Neural cell (in vitro differentiated cells): ENCODE results near the gene ARFGEF3. TPM values are rescaled to one million over a fixed set of nuclear protein-coding genes. Genes with fewer than 3 reads are reported as not detected.

Experiments
- H2AFZ ChIP-seq: fragments of 200-600, 300-800 bp; sonication (generic), shearing (Covaris generic); 2 replicates; pipeline ENCODE4 v1.6.0; 2014; ENCODE audit warnings: low read depth, mild to moderate bottlenecking, antibody characterized with exemption, low read length, moderate library complexity
- H3F3A ChIP-seq: fragments of 200-600 bp; shearing (Covaris generic); 2 replicates; pipeline ENCODE4 v1.6.1; 2016; ENCODE audit warnings: mild to moderate bottlenecking, moderate library complexity, mixed read lengths, antibody characterized with exemption, low read length; ENCODE audit not compliant: insufficient read depth, poor library complexity, severe bottlenecking
- H3K27ac ChIP-seq: fragments of 200-600, 300-800 bp; sonication (generic), shearing (Covaris generic); 2 replicates; pipeline ENCODE4 v1.5.1; 2014; ENCODE audit warnings: mild to moderate bottlenecking, low read length, moderate library complexity
- H3K27me3 ChIP-seq: fragments of 300-800, 200-600 bp; sonication (generic), shearing (Covaris generic); 2 replicates; pipeline ENCODE4 v1.6.0; 2014; ENCODE audit warnings: mild to moderate bottlenecking, low read depth, low read length, moderate library complexity; ENCODE audit not compliant: insufficient read depth
- H3K36me3 ChIP-seq: fragments of 300-800, 200-600 bp; sonication (generic), shearing (Covaris generic); 2 replicates; pipeline ENCODE4 v1.5.1; 2014; ENCODE audit warnings: mild to moderate bottlenecking, antibody characterized with exemption, low read length, moderate library complexity; ENCODE audit not compliant: insufficient read depth
- H3K4me2 ChIP-seq: fragments of 300-800, 200-600 bp; sonication (generic), shearing (Covaris generic); 2 replicates; pipeline ENCODE4 v1.6.0; 2014; ENCODE audit warnings: mild to moderate bottlenecking, low read length
- H3K4me3 ChIP-seq: fragments of 300-800, 200-600 bp; sonication (generic), shearing (Covaris generic); 2 replicates; pipeline ENCODE4 v1.5.1; 2014; ENCODE audit warnings: mild to moderate bottlenecking, low read length, moderate library complexity
- H3K79me2 ChIP-seq: fragments of 200-600 bp; shearing (Covaris generic); replicated peaks from 2 replicates; pipeline ENCODE4 v1.6.0; 2014; ENCODE audit warnings: mild to moderate bottlenecking, low read length, moderate library complexity; ENCODE audit not compliant: insufficient read depth
- H3K9ac ChIP-seq: fragments of 300-800, 200-600 bp; sonication (generic), shearing (Covaris generic); 2 replicates; pipeline ENCODE4 v1.6.1; 2016; ENCODE audit warnings: mild to moderate bottlenecking, low read length, mixed read lengths
- H3K9me2 ChIP-seq: fragments of 200-600 bp; shearing (Covaris generic); 2 replicates; pipeline ENCODE4 v1.6.1; 2016; ENCODE audit warnings: mild to moderate bottlenecking, low read length, mixed read lengths; ENCODE audit not compliant: insufficient read depth
- H3K9me3 ChIP-seq: fragments of 200-600, 300-800 bp; sonication (generic), shearing (Covaris generic); 2 replicates; pipeline ENCODE4 v1.6.1; 2016; ENCODE audit warnings: mild to moderate bottlenecking, mixed run types, low read length, moderate library complexity, mixed read lengths
- H4K20me1 ChIP-seq: fragments of 200-600 bp; shearing (Covaris generic); 2 replicates; pipeline ENCODE4 v1.6.1; 2016; ENCODE audit warnings: mild to moderate bottlenecking, mixed run types; ENCODE audit not compliant: insufficient read depth
- EP300 ChIP-seq: fragments of 450-650 bp; conservative IDR thresholded peaks from 2 replicates; pipeline ENCODE4 v1.6.1; 2014; ENCODE audit warnings: antibody characterized with exemption, mild to moderate bottlenecking, moderate library complexity; ENCODE audit not compliant: poor library complexity, severe bottlenecking
- EZH2 ChIP-seq: fragments of 200-600, 300-800 bp; shearing (Covaris generic), sonication (generic); IDR thresholded peaks from 2 replicates; pipeline ENCODE4 v1.6.1; 2014; ENCODE audit warnings: antibody characterized with exemption, low read length, borderline replicate concordance, mild to moderate bottlenecking; ENCODE audit not compliant: insufficient read depth, poor library complexity, severe bottlenecking
- MXI1 ChIP-seq: fragments of 450-650 bp; conservative IDR thresholded peaks from 2 replicates; pipeline ENCODE4 v1.6.1; 2014; ENCODE audit warnings: antibody characterized with exemption, mild to moderate bottlenecking; ENCODE audit not compliant: poor library complexity, severe bottlenecking
- POLR2AphosphoS5 ChIP-seq: IDR thresholded peaks from 2 replicates; pipeline ENCODE4 v1.6.1; 2012
- RAD21 ChIP-seq: fragments of 450-650 bp; conservative IDR thresholded peaks from 2 replicates; pipeline ENCODE4 v1.6.1; 2014; ENCODE audit warnings: antibody characterized with exemption, mild to moderate bottlenecking, moderate library complexity
- REST ChIP-seq: IDR thresholded peaks from 2 replicates; pipeline ENCODE4 v1.6.1; 2012; ENCODE audit warnings: borderline replicate concordance
- SMC3 ChIP-seq: fragments of 450-650 bp; conservative IDR thresholded peaks from 2 replicates; pipeline ENCODE4 v1.6.1; 2014; ENCODE audit warnings: antibody characterized with exemption, mild to moderate bottlenecking, moderate library complexity; ENCODE audit not compliant: poor library complexity
- TAF1 ChIP-seq: IDR thresholded peaks from 2 replicates; pipeline ENCODE4 v1.6.1; 2012; ENCODE audit warnings: low read depth
- polyA plus RNA-seq: library from polyadenylated mRNA; depleted of rRNA; stranded (reverse); fragments of >200 nt; gene quantifications from 2 replicates; pipeline ENCODE4 v1.2.3, GENCODE V29; 2014
- TF ChIP-seq, protein P1 (sequence below): fragments of 450-650 bp; IDR thresholded peaks from 2 replicates; pipeline ENCODE4 v1.5.1; 2014; ENCODE audit warnings: antibody characterized with exemption, mild to moderate bottlenecking, moderate library complexity; ENCODE audit not compliant: poor library complexity, severe bottlenecking

ARFGEF3 gene
- polyA plus RNA-seq, 1 donor from 2014 or later = 4.6 TPM

DNA sequence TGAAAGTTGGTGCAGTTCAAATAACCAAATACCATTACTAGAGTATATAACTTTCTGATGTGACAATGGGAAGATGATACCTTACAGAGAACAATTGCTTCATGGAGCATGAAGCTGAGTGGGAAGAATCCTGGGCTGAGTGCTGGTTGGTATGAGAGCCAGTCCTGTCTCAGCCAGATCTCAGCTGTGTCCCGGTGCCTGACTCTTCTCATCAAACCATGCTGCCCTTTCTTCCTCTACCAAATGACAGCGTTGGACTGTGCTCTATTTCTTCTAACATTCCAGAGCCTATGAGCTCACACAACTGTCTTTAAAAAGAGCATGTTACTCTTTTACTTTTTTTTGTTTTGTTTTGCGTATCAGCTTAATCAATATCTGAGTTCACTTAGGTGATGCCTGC is 84.0 kb downstream of the ARFGEF3 start:
- no peak overlapping the region for H2AFZ ChIP-seq
- H3K4me2 ChIP-seq = no peak overlapping the region
- H3K36me3 ChIP-seq = no peaks in the 10 kb centered on the region
- no peaks in the 10 kb centered on the region for H3K79me2 ChIP-seq
- H3K27me3 ChIP-seq = no peaks in the 10 kb centered on the region
- no peak overlapping the region for H3K27ac ChIP-seq
- no peaks in the 10 kb centered on the region for H3K9me2 ChIP-seq
- H3K9me3 ChIP-seq = no peaks in the 10 kb centered on the region
- TF ChIP-seq POLR2AphosphoS5 (no peak), EZH2 (no peak), EP300 (no peak), SMC3 (no peak), REST (no peak)
- H3K4me3 ChIP-seq = no peak overlapping the region
- no peaks in the 10 kb centered on the region for H3F3A ChIP-seq
- H3K9ac ChIP-seq = no peak overlapping the region
- H4K20me1 ChIP-seq = no peaks in the 10 kb centered on the region

- TF ChIP-seq RAD21 = no peak
- TF ChIP-seq MXI1 = no peak
- TF ChIP-seq EP300 = no peak
- no peak for TF ChIP-seq POLR2AphosphoS5
- no peak for TF ChIP-seq REST
- TF ChIP-seq, protein P1, sequence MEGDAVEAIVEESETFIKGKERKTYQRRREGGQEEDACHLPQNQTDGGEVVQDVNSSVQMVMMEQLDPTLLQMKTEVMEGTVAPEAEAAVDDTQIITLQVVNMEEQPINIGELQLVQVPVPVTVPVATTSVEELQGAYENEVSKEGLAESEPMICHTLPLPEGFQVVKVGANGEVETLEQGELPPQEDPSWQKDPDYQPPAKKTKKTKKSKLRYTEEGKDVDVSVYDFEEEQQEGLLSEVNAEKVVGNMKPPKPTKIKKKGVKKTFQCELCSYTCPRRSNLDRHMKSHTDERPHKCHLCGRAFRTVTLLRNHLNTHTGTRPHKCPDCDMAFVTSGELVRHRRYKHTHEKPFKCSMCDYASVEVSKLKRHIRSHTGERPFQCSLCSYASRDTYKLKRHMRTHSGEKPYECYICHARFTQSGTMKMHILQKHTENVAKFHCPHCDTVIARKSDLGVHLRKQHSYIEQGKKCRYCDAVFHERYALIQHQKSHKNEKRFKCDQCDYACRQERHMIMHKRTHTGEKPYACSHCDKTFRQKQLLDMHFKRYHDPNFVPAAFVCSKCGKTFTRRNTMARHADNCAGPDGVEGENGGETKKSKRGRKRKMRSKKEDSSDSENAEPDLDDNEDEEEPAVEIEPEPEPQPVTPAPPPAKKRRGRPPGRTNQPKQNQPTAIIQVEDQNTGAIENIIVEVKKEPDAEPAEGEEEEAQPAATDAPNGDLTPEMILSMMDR = no peak
- TF ChIP-seq SMC3 = no peak
- TF ChIP-seq EZH2 = no peak
- TF ChIP-seq TAF1 = no peak
- Histone ChIP-seq H3K36me3 (no peaks in the 10 kb centered on the region), H3K4me3 (no peak overlapping the region), H3K4me2 (no peak overlapping the region), H3F3A (no peaks in the 10 kb centered on the region), H2AFZ (no peak overlapping the region), H3K27ac (no peak overlapping the region), H3K27me3 (no peaks in the 10 kb centered on the region), H3K79me2 (no peaks in the 10 kb centered on the region), H3K9ac (no peak overlapping the region), H3K9me2 (no peaks in the 10 kb centered on the region), H4K20me1 (no peaks in the 10 kb centered on the region), H3K9me3 (no peaks in the 10 kb centered on the region)
Observed at GRCh38 chr6:138246650-138247440, 85.1 kb downstream of the ARFGEF3 start.
